ENCODE data around the gene CELA3B.
"Not testable (repeated sequence)": the region's sequence is repeated elsewhere in the genome, so short reads cannot be mapped to it uniquely, and the experiment has no call there.

CELA3B gene, protein sequence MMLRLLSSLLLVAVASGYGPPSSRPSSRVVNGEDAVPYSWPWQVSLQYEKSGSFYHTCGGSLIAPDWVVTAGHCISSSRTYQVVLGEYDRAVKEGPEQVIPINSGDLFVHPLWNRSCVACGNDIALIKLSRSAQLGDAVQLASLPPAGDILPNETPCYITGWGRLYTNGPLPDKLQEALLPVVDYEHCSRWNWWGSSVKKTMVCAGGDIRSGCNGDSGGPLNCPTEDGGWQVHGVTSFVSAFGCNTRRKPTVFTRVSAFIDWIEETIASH

GRCh38 chr1:21976703-21977239, at the start of gene CELA3B:
TSS of gene CELA3B (plus strand) at chr1:21977022. CDS start at chr1:21977040, 18 bp downstream.
- not testable (repeated sequence) for H3K9me3 Mint-ChIP-seq; H3K4me3 Mint-ChIP-seq; DNase-seq (ENCODE audit: low spot score in 2 of 2); ATAC-seq (replicated peaks; ENCODE audit: extremely low read depth, poor library complexity, severe bottlenecking); H3K27ac Mint-ChIP-seq (ENCODE audit: low read depth); H3K27me3 Mint-ChIP-seq; H3K4me1 Mint-ChIP-seq; H3K36me3 Mint-ChIP-seq (ENCODE audit: insufficient read depth)

GRCh38 chr1:21927533-21928237, 49.1 kb upstream of the CELA3B start:
- no peak for DNase-seq (ENCODE audit: low spot score in 2 of 2)
- no peaks in the 10 kb centered on the region for H3K36me3 Mint-ChIP-seq (ENCODE audit: insufficient read depth)
- H3K27ac Mint-ChIP-seq (ENCODE audit: low read depth), result no peak overlapping the region
- peaks cover 18% of the 10 kb centered on the region for H3K27me3 Mint-ChIP-seq
- H3K9me3 Mint-ChIP-seq, result no peaks in the 10 kb centered on the region
- no peaks in the 10 kb centered on the region for H3K4me1 Mint-ChIP-seq
- no peak overlapping the region for H3K4me3 Mint-ChIP-seq
- no peak for ATAC-seq (replicated peaks; ENCODE audit: extremely low read depth, poor library complexity, severe bottlenecking)

DNA sequence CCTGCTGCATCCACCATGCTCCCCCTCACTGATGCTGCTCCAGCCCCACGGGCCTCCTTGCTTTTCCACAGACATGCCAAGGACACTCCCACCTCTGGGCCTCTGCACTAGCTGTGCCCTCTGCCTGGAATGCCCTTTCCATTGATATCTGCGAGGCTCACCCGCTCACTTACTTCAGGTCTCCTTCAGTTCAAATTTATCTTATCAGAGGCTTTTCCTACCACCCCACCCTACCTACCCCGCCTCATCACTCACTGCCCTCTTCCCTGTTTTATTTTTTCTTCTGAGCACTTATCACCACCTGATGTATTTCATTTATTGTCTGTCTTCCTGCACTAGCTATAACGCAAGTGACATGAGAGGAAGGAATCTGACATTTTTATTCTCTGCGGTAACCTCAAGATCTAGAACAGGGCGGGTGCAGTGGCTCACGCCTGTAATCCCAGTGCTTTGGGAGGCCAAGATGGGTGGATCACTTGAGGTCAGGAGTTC, 46.7 kb upstream of the CELA3B start:
- no peak overlapping the region for H3K27ac Mint-ChIP-seq (ENCODE audit: low read depth)
- no peak overlapping the region for H3K4me3 Mint-ChIP-seq
- DNase-seq (ENCODE audit: low spot score in 2 of 2) (no peak), ATAC-seq (replicated peaks; ENCODE audit: extremely low read depth, poor library complexity, severe bottlenecking) (no peak)
- H3K9me3 Mint-ChIP-seq, result no peaks in the 10 kb centered on the region
- H3K4me1 Mint-ChIP-seq, result no peaks in the 10 kb centered on the region
- H3K27me3 Mint-ChIP-seq, result peaks cover 9% of the 10 kb centered on the region
- no peaks in the 10 kb centered on the region for H3K36me3 Mint-ChIP-seq (ENCODE audit: insufficient read depth)

DNA sequence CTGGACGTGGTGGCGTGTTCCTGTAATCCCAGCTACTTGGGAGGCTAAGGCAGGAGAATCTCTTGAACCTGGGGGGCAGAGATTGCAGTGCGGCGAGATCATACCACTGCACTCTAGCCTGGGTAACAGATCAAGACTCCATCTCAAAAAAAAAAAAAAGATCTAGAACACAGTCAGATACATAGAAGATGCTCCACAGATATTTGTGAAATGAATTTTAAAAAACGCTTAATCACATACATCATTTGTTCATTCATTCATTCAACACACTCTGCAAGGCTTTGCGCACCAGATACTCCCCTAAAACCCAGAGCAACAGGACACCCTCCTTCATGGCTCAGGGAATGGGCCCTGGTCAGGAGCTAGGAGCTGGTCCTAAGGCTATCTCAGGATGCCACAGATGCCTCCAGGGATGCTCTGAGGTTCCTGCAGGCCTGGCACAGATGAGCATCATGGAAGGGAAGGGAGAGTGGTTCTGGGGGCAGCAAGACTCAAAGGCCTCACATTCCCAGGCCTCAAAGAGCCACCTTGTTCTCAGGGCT, 46.1 kb upstream of the CELA3B start:
- Mint-ChIP-seq H3K4me3 (no peak overlapping the region), H3K9me3 (no peaks in the 10 kb centered on the region), H3K27ac (ENCODE audit: low read depth) (no peak overlapping the region), H3K36me3 (ENCODE audit: insufficient read depth) (no peaks in the 10 kb centered on the region), H3K27me3 (peaks cover 15% of the 10 kb centered on the region), H3K4me1 (no peaks in the 10 kb centered on the region)
- ATAC-seq (replicated peaks; ENCODE audit: extremely low read depth, poor library complexity, severe bottlenecking), result no peak
- DNase-seq (ENCODE audit: low spot score in 2 of 2), result no peak

DNA sequence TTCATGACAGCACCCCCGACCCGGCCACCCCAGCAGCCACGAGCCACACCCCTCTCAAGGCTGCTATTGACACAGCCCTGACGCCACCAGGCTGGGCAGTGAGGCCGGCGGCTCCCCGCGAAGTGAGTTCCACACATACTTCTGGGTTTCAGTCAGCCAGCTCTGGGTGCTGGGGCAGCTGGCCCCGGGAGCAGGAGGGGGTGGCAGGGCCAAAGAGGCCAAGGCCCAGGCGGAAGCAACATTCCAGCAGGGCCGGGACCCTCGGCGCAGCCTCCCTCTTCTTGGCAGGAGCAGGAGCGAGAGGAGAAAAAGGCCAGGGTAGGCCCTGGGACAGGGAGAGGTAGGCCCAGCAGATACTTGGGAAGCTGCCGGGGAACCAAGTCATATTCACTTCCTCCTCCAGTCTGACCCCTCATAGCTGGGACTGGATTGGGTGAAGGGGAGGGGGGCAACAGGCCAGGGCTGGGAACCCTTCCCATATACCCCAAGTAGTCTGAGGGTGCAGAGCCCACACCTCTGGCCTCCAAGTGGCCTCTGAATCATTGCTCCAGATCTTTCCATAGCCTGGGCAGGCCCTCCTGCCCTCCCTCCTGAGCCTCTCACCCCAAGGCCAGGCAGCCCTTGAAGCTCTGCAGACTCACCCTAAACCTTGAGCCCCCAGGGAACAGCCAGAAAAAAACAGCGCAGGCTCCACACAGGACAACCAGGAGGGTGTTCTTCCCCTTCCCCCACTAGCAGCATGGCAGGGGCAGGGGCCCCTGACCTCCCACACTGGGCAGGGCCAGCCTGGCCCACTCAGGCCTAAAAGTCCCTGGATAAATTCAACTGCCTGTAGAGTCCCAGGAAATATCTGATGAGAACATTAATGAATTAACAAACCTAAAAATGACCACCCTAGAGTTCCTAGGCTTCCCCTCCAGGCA, 45.4 kb upstream of the CELA3B start:
- no peak overlapping the region for H3K27ac Mint-ChIP-seq (ENCODE audit: low read depth)
- no peaks in the 10 kb centered on the region for H3K9me3 Mint-ChIP-seq
- peaks cover 20% of the 10 kb centered on the region for H3K27me3 Mint-ChIP-seq
- no peak for DNase-seq (ENCODE audit: low spot score in 2 of 2)
- H3K4me1 Mint-ChIP-seq, result no peaks in the 10 kb centered on the region
- ATAC-seq (replicated peaks; ENCODE audit: extremely low read depth, poor library complexity, severe bottlenecking), result no peak
- no peak overlapping the region for H3K4me3 Mint-ChIP-seq
- H3K36me3 Mint-ChIP-seq (ENCODE audit: insufficient read depth), result no peaks in the 10 kb centered on the region

GRCh38 chr1:21932127-21932526, 44.7 kb upstream of the CELA3B start:
- DNase-seq (ENCODE audit: low spot score in 2 of 2) (no peak), ATAC-seq (replicated peaks; ENCODE audit: extremely low read depth, poor library complexity, severe bottlenecking) (no peak)
- H3K27ac Mint-ChIP-seq (ENCODE audit: low read depth), result no peak overlapping the region

DNA sequence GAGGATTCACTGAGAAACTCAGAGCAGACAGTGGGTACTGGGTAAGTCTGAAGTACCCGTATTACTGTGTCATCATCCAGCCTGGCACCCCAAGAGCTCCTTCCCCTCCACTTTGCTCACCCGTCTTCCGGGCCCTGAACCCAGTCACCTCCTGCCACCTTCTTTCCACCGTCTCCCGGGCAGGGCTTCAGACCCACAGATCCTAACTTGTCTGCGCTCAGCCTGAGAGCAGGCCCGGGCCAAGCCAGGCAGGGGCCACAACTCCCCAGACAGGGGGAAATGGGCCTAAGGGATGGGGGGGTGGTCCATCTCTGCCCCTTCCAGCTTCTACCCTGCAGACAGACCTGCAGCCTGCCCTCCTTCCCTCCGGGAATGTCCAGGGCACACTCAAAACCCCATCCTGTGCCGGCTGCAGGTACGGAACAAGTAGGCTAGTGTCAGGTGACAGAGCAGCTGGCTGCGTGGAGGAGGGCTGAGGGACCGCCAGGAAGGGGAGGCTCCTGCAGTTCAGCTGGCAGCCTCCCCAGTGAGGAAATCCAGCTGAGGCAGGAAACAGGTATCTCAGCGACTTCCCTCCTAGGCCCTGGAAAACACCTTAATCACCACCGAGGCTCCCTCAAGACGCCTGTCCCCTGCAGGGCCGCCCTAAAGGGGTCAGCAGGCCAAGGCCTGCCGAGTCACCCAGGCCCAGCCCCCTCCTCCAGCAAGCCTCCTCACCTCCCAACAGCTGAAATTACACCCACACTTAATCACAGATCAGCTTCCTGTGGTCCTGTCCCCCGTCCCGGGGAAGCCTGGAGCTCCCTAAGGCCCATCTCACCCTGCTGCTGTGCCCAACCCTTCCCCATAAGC, 43.2 kb upstream of the CELA3B start:
- Mint-ChIP-seq H3K27me3 (peaks cover 34% of the 10 kb centered on the region), H3K36me3 (ENCODE audit: insufficient read depth) (peaks cover 4% of the 10 kb centered on the region), H3K27ac (ENCODE audit: low read depth) (no peak overlapping the region), H3K9me3 (no peaks in the 10 kb centered on the region), H3K4me1 (peaks cover 12% of the 10 kb centered on the region), H3K4me3 (no peak overlapping the region)
- ATAC-seq (replicated peaks; ENCODE audit: extremely low read depth, poor library complexity, severe bottlenecking) (no peak), DNase-seq (ENCODE audit: low spot score in 2 of 2) (no peak)

More at GRCh38 chr1:21932127-21932526, 44.7 kb upstream of the CELA3B start:
- Mint-ChIP-seq H3K9me3 (no peaks in the 10 kb centered on the region), H3K36me3 (ENCODE audit: insufficient read depth) (no peaks in the 10 kb centered on the region), H3K4me3 (no peak overlapping the region), H3K4me1 (no peaks in the 10 kb centered on the region), H3K27me3 (peaks cover 20% of the 10 kb centered on the region)

GRCh38 chr1:21935393-21935804, 41.4 kb upstream of the CELA3B start:
- Mint-ChIP-seq H3K4me1 (peaks cover 12% of the 10 kb centered on the region), H3K36me3 (ENCODE audit: insufficient read depth) (peaks cover 4% of the 10 kb centered on the region), H3K27ac (ENCODE audit: low read depth) (no peak overlapping the region), H3K27me3 (peaks cover 31% of the 10 kb centered on the region), H3K4me3 (peak overlapping the region; percentile 40), H3K9me3 (no peaks in the 10 kb centered on the region)
- DNase-seq (ENCODE audit: low spot score in 2 of 2) (no peak), ATAC-seq (replicated peaks; ENCODE audit: extremely low read depth, poor library complexity, severe bottlenecking) (no peak)

DNA sequence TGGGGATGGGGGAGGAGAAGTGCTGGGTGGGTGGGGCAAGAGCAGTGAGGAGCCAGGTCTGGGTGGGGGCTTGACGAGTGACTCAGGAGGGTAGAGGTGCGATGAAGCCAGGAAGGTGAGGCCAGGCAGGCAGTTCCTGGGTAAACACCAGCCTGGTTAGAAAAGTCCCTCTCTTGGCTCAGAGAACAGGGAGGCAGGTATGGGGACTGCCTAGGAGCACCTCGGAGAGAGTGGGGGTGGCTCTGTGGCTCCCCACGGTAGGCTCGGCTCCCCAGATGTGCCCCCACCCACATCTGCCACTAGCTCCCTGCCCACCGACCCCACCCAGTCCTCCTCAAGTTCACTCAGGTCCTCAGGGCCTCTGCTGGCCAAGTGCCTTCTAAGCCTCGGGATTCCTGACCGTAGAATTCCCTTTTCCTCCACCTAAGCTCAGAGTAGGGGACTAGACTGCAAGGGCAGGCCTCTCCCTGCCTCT, 40.9 kb upstream of the CELA3B start:
- Mint-ChIP-seq H3K27me3 (peaks cover 31% of the 10 kb centered on the region), H3K27ac (ENCODE audit: low read depth) (no peak overlapping the region), H3K36me3 (ENCODE audit: insufficient read depth) (peaks cover 4% of the 10 kb centered on the region), H3K4me1 (peaks cover 12% of the 10 kb centered on the region), H3K4me3 (peak overlapping the region; percentile 40), H3K9me3 (no peaks in the 10 kb centered on the region)
- ATAC-seq (replicated peaks; ENCODE audit: extremely low read depth, poor library complexity, severe bottlenecking) (no peak), DNase-seq (ENCODE audit: low spot score in 2 of 2) (no peak)

GRCh38 chr1:21936366-21937031, 40.3 kb upstream of the CELA3B start:
- no peak for ATAC-seq (replicated peaks; ENCODE audit: extremely low read depth, poor library complexity, severe bottlenecking)
- H3K9me3 Mint-ChIP-seq, result no peaks in the 10 kb centered on the region
- peaks cover 4% of the 10 kb centered on the region for H3K36me3 Mint-ChIP-seq (ENCODE audit: insufficient read depth)
- peaks cover 12% of the 10 kb centered on the region for H3K4me1 Mint-ChIP-seq
- H3K27me3 Mint-ChIP-seq, result peaks cover 33% of the 10 kb centered on the region
- H3K27ac Mint-ChIP-seq (ENCODE audit: low read depth), result no peak overlapping the region
- peak overlapping the region; percentile 44 for H3K4me3 Mint-ChIP-seq
- DNase-seq (ENCODE audit: low spot score in 2 of 2), result no peak

DNA sequence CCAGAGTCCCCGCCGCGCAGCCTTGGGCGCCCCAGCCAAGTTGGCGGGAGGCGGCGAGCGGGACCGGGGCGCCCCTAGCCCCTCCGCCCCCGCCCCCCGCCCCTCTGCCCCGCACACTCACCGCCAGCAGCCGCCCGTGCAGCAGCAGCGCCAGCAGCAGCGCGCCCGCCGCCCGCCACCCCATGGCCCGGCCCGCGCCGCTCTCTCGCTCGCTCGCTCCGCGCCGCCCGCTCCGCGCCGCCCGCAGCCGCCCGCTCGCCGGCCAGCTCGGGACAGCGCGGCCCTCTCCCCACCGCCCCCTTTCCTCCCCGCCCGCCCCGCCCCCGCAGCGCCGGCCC, 39.8 kb upstream of the CELA3B start, which contains the start of gene HSPG2:
TSS of gene HSPG2 (minus strand) at position 277 of the 338 bp plus-strand sequence. CDS start at position 184, 93 bp downstream.
- Mint-ChIP-seq H3K27ac (ENCODE audit: low read depth) (peak within 1 kb of the TSS; percentile 23), H3K36me3 (ENCODE audit: insufficient read depth) (peaks cover 4% of the 10 kb centered on the region), H3K4me1 (peaks cover 12% of the 10 kb centered on the region), H3K4me3 (peak within 1 kb of the TSS; percentile 87), H3K27me3 (peaks cover 38% of the 10 kb centered on the region), H3K9me3 (no peaks in the 10 kb centered on the region)
- DNase-seq (ENCODE audit: low spot score in 2 of 2), result no peak
- ATAC-seq (replicated peaks; ENCODE audit: extremely low read depth, poor library complexity, severe bottlenecking), result peak; percentile 36

Data from central memory CD8-positive, alpha-beta T cell (primary cell).